ENCODE results near the gene CXCL11. TPM values are rescaled to one million over a fixed set of nuclear protein-coding genes. Genes with fewer than 3 reads are reported as not detected.

CXCL11 gene
- total RNA-seq, 1 experiment from 2014 or later, result 0.30 TPM

DNA sequence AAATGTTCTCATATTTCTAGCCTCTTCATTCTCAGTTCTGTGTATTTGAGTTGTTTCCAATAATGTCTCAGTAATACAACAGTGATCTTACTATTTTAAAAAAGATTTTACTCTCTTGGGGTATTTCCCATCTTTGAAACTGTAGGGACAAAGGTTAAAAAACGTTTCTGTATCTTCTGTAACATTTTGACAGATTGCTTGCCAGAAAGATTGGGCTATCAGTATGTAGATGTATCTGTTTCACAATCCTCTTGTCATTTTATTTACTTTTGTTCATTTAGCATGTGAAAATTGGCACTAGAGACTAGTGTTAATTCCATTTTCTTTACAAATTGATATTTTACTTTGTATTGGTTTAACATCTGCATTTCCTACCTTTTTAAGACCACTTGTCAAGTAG, 22.3 kb downstream of the CXCL11 start:
- no peak for DNase-seq (ENCODE audit: low spot score)
- no TSS peak for BruUV-seq (replicated peaks)
- Histone ChIP-seq H3K9me3 (ENCODE audit: low read depth, low read length, poor library complexity, severe bottlenecking) (no peaks in the 10 kb centered on the region), H3K27me3 (replicated peaks; ENCODE audit: insufficient read depth, low read depth, low read length, poor library complexity) (no peaks in the 10 kb centered on the region), H3K4me1 (ENCODE audit: insufficient read depth, low read length, poor library complexity, severe bottlenecking) (peaks cover 15% of the 10 kb centered on the region), H3K36me3 (ENCODE audit: insufficient read depth, low read length, poor library complexity, severe bottlenecking) (no peaks in the 10 kb centered on the region), H3K27ac (ENCODE audit: low read depth, low read length, poor library complexity, severe bottlenecking) (no peak overlapping the region), H3K4me3 (ENCODE audit: low read depth, low read length, poor library complexity, severe bottlenecking) (no peak overlapping the region)
- ChIA-PET POLR2A (ENCODE audit: low non-redundant PET) (no interaction called here), CTCF (no interaction called here)
- intact Hi-C loops (cut with micrococcal nuclease; ENCODE audit: unreplicated experiment), result no loop called here
- no peak for TF ChIP-seq EZH2 (IDR thresholded peaks at IDR 0.05; ENCODE audit: borderline replicate concordance, low read depth, low read length, poor library complexity, severe bottlenecking)
- TF ChIP-seq, protein P1, sequence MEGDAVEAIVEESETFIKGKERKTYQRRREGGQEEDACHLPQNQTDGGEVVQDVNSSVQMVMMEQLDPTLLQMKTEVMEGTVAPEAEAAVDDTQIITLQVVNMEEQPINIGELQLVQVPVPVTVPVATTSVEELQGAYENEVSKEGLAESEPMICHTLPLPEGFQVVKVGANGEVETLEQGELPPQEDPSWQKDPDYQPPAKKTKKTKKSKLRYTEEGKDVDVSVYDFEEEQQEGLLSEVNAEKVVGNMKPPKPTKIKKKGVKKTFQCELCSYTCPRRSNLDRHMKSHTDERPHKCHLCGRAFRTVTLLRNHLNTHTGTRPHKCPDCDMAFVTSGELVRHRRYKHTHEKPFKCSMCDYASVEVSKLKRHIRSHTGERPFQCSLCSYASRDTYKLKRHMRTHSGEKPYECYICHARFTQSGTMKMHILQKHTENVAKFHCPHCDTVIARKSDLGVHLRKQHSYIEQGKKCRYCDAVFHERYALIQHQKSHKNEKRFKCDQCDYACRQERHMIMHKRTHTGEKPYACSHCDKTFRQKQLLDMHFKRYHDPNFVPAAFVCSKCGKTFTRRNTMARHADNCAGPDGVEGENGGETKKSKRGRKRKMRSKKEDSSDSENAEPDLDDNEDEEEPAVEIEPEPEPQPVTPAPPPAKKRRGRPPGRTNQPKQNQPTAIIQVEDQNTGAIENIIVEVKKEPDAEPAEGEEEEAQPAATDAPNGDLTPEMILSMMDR (conservative IDR thresholded peaks at IDR 0.05; ENCODE audit: low read depth, low read length), result no peak

DNA sequence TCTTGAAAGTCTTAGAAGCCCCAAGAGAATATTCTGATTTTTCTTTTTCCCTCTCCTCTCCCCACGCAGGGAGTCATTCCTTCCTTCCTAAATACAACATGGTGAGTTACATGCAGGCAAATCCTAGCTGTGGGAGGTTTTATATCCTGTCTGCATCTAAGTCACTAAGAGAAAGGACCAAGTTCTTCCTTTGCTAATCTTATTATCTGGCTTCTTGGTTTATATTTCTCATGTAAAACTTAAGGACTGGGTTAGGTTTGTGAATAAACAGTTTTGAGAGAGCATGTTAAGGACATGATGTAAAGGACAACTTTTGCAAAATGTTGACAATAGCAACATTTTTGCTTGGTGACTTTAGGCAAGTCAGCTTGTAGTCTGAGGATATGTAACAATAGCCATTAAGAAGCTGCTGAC, 23.5 kb downstream of the CXCL11 start:
- intact Hi-C loops (cut with micrococcal nuclease; ENCODE audit: unreplicated experiment), result no loop called here
- POLR2A ChIA-PET (ENCODE audit: low non-redundant PET), result no interaction called here
- no peak overlapping the region for H3K4me3 ChIP-seq (ENCODE audit: low read depth, low read length, poor library complexity, severe bottlenecking)
- no peak for DNase-seq (ENCODE audit: low spot score)
- H3K36me3 ChIP-seq (ENCODE audit: insufficient read depth, low read length, poor library complexity, severe bottlenecking), result no peaks in the 10 kb centered on the region
- CTCF ChIA-PET, result no interaction called here
- BruUV-seq (replicated peaks), result no TSS peak
- H3K4me1 ChIP-seq (ENCODE audit: insufficient read depth, low read length, poor library complexity, severe bottlenecking), result peaks cover 15% of the 10 kb centered on the region
- no peak for TF ChIP-seq EZH2 (IDR thresholded peaks at IDR 0.05; ENCODE audit: borderline replicate concordance, low read depth, low read length, poor library complexity, severe bottlenecking)
- TF ChIP-seq, protein P1 (conservative IDR thresholded peaks at IDR 0.05; ENCODE audit: low read depth, low read length), result no peak
- no peaks in the 10 kb centered on the region for H3K9me3 ChIP-seq (ENCODE audit: low read depth, low read length, poor library complexity, severe bottlenecking)
- H3K27me3 ChIP-seq (replicated peaks; ENCODE audit: insufficient read depth, low read depth, low read length, poor library complexity), result no peaks in the 10 kb centered on the region
- peak overlapping the region; percentile 61 for H3K27ac ChIP-seq (ENCODE audit: low read depth, low read length, poor library complexity, severe bottlenecking)

DNA sequence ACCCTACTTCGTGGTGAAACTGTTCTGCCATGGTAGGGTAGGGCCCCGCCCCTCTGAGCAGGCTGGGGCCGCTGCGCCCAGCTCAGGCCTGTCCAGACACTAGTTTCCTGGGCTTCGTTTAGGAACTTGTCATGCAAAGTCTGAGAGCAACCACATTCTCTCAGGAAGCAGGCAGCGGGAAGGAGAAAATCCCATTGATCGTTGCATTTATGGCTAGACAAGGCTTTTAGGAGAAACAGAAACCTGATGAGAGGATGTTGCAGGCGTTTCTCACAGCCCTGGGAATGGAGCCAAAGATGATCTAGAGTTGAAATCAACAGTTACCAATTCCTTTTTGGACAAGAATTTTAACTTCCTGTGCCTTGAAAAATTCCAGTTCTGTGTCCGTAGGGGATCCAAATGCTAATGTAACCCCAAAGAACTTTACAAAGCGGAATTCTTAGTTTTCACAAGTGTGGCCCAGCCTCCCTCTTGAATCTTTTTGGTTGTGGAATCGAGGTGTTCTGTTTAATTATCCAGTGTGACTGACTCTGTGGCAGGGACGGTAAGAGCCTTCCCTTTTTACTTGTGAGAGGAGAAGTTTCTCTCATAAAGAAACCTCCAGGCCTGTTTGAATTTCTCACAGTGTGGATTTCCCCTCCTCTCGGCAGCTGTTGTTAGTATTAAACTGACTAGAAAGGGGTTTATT, 24.0 kb downstream of the CXCL11 start:
- H3K36me3 ChIP-seq (ENCODE audit: insufficient read depth, low read length, poor library complexity, severe bottlenecking), result no peaks in the 10 kb centered on the region
- ChIA-PET CTCF (no interaction called here), POLR2A (ENCODE audit: low non-redundant PET) (no interaction called here)
- no peaks in the 10 kb centered on the region for H3K9me3 ChIP-seq (ENCODE audit: low read depth, low read length, poor library complexity, severe bottlenecking)
- DNase-seq (ENCODE audit: low spot score), result peak; percentile 21
- H3K4me3 ChIP-seq (ENCODE audit: low read depth, low read length, poor library complexity, severe bottlenecking), result no peak overlapping the region
- H3K27ac ChIP-seq (ENCODE audit: low read depth, low read length, poor library complexity, severe bottlenecking), result peak overlapping the region; percentile 61
- no TSS peak for BruUV-seq (replicated peaks)
- no peaks in the 10 kb centered on the region for H3K27me3 ChIP-seq (replicated peaks; ENCODE audit: insufficient read depth, low read depth, low read length, poor library complexity)
- intact Hi-C loops (cut with micrococcal nuclease; ENCODE audit: unreplicated experiment), result no loop called here
- H3K4me1 ChIP-seq (ENCODE audit: insufficient read depth, low read length, poor library complexity, severe bottlenecking), result peaks cover 15% of the 10 kb centered on the region
- TF ChIP-seq EZH2 (IDR thresholded peaks at IDR 0.05; ENCODE audit: borderline replicate concordance, low read depth, low read length, poor library complexity, severe bottlenecking), result no peak
- TF ChIP-seq, protein P1 (conservative IDR thresholded peaks at IDR 0.05; ENCODE audit: low read depth, low read length), result no peak
